HG03442 (cell line): ENCODE data around the gene VWA5B2.
"Not testable (repeated sequence)": the region's sequence is repeated elsewhere in the genome, so short reads cannot be mapped to it uniquely, and the experiment has no call there.

Source experiments
- ATAC-seq: cut with Tn5 transposase; IDR thresholded peaks from one replicate; pipeline ENCODE4 v1.9.1; 2021; ENCODE audit warnings: mild to moderate bottlenecking, moderate library complexity; ENCODE audit not compliant: unreplicated experiment

The VWA5B2 gene

GRCh38 chr3:184241141-184241446 is 11.7 kb downstream of the VWA5B2 start:
- no peak for ATAC-seq

DNA sequence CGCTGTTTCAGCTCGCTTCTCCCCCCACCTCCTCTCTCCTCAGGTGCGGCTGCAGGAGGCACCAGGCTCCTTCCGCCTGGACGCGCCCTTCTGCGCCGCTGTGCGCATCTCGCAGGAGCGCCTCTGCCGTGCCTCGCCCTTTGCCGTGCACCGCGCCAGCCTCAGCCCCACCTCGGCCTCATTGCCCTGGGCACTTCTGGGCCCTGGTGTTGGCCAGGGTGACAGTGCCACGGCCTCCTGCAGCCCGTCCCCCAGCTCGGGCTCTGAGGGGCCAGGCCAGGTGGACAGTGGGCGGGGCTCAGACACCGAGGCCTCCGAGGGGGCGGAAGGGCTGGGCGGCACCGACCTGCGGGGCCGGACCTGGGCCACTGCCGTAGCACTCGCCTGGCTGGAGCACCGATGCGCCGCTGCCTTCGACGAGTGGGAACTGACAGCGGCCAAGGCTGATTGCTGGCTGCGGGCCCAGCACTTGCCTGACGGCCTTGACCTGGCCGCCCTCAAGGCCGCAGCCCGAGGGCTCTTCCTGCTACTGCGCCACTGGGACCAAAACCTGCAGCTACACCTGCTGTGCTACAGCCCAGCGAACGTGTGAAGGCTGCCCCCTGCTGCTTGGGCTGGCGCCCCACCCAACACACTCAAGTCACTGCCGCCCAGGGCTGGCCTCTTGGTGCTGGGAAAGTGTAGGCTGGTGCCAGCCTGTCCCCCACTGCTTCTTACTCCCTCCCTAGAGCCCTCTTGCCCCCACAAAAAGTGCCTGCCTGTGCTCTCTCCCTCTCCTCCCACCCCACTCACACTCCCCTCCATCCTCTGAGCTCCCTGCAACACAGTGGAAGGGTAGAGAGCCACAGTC is 12.3 kb downstream of the VWA5B2 start:
- no peak for ATAC-seq

DNA sequence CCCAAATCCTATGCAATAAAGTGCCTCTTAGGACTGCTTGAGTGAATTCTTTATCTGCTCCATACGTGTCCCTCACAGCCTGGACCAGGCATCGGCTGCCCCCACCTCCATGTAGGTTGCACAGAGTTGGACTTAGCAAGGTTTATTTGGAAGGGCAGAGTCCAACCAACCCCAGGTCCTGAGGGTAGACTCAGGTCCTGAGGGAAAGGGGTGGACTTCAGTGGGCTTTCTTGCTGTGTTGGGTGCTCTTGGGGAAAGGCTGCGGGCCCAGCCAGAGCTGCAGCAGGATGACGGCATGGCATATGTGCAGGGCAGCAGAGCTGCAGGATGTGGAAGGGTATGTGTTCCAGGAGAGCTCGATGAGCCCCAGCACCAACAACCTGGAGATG is 12.9 kb downstream of the VWA5B2 start:
- no peak for ATAC-seq

GRCh38 chr3:184248454-184249411 is 19.3 kb downstream of the VWA5B2 start, which contains the start of gene ALG3:
ALG3 (minus strand) TSS chr3:184248962; CDS start chr3:184248940, 22 bp downstream.
- ATAC-seq: peak; percentile 42

GRCh38 chr3:184249412-184250166 is 20.2 kb downstream of the VWA5B2 start, which contains the start of gene EEF1AKMT4:
EEF1AKMT4 (plus strand) TSS chr3:184249672; CDS start chr3:184249695, 23 bp downstream.
- peak; percentile 86 for ATAC-seq

DNA sequence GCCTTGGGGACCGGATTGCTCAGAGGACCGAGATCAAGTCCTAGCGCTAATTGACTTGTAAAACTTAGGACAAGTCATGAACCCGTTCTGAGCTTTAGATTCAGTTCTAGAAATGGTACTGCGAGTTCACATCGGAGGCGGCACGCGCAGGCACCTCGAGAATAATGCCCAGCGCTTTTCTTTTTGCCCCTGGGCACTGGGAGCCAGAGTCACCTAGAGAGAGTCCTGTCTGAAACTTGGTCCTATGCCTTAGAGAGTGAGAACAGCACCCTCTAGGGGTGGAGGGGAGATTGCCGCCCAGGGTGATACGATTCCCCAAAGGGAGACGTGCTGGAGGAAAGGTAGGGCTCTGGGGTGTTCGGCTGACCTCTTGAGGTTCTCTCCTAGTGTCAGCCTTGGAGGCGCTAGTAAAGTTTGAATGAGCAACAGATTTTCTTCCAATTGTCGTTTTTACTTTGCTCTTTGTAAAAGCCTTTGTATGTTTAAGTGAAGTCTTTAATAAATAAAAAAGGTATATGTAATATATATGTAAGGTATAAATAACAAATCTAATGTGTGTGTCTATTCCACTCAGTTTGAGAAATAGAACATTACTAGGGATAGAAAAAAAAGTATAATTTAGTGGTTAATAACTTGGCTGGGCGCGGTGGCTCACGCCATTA is 20.9 kb downstream of the VWA5B2 start:
- ATAC-seq: peak; percentile 53

- ATAC-seq: no peak
Observed at GRCh38 chr3:184255291-184256039, 26.1 kb downstream of the VWA5B2 start.

DNA sequence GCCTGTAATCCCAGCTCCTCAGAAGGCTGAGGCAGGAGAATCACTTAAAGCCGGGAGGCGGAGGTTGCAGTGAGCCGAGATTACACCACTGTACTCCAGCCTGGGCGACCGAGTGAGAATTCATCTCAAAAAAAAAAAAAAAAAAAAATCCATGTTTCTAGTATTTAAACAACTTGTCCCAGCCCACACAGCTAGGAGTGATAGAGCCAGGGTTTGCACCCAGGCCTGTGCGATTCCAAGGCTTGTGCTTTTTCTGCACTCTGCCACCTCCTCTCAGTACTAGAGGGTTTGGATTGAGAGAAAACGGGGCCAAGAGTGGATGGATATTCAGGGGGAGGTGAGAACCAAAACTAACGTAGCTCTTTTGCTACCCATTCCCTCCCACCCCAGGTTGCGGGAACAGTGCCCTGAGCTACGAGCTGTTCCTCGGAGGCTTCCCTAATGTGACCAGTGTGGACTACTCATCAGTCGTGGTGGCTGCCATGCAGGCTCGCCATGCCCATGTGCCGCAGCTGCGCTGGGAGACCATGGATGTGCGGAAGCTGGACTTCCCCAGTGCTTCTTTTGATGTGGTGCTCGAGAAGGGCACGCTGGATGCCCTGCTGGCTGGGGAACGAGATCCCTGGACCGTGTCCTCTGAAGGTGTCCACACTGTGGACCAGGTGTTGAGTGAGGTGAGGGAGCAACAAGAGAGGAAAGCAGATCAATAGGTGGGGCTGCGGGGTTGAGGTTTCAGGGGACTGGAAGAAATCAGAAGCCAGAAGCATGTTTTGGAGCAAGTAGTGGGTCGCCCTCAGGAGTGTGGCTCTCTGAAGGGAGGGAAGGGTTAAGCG is 27.9 kb downstream of the VWA5B2 start:
- ATAC-seq: no peak

GRCh38 chr3:184258926-184259325 is 29.5 kb downstream of the VWA5B2 start:
- ATAC-seq: no peak

DNA sequence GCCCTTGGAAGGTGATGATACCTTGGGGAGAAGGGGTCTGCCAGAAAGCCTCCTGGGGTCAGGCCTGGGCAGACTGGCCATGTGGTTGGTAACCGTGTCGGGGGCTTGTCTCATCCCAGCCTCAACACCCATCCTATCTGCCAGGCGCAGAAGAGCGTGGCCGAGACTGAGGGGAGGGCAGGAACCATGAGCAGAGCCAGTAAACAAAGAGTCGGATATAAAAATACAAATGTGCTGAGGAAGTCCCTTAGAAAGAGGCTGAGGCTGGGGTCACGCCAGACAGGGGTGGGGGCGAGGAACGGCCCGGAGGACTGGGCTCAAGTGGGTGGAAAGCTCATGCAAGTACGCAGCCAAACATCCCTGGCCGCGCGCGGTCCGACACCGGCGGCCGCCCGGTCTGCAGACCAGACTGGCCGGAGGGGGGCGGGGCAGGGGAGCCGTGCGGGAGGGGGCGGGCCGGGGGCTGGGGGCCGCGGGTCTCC is 30.1 kb downstream of the VWA5B2 start:
- ATAC-seq: no peak

GRCh38 chr3:184259878-184260723 is 30.7 kb downstream of the VWA5B2 start:
- no peak for ATAC-seq

DNA sequence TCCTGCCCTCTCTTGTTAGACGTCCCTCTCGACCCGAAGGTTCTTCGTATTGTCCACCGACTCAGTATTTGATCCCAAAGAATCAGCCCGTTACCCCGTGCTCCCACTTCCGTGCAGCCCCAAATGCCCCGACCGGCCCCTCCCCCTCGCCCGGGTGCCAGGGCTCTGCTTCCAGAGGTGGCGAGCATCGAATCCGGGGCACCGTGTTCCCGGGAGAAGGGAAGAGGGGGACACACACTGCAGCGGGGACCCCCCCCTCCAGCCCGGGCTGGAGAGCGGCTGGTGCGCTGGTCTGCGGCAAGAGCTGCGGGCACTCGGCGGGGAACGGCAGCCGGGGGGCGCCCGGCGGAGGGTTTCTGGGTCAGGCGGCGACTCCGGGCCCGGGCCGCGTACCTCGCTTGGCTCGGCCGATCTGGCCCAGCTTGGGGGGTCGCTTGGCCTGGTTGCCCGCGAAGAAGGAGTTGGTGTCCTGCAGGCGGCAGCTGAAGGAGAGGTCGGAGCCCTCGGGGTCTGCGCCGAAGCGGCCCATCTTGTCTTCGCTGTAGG is 31.4 kb downstream of the VWA5B2 start:
- no peak for ATAC-seq

DNA sequence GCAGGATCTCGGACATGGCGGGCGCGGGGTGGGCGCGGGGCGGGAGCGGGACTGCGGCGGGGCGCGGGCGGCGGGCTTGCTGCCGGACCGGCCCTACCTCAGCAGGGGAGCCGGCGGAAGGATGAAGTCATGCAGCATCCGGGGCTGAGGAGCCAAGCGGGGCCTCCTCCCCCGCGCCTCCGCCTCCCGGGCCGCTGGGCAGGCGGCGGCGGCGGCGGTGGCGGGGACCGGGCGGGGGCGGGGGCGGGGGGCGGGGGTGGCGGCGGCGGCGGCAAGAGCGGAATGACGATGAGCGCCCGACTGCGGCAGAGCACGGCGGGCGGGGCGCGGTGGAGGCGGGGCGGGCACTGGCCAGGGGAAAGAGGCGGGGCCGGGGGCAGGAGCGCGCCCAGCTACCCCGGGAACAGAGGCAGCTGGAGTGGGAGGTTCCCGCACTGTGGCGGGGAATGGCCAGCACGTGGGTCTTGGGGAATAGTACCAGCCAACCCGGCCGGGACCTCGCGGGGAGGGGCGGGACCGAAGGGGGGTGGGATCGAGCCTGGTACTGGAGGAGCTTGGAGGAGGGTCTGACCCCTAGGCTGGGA is 32.0 kb downstream of the VWA5B2 start, which contains the start of gene CAMK2N2:
CAMK2N2 (minus strand) TSS at position 284 of the 584 bp plus-strand sequence; CDS start at position 16, 268 bp downstream.
- peak; percentile 44 for ATAC-seq

GRCh38 chr3:184261854-184262763 is 32.7 kb downstream of the VWA5B2 start:
- no peak for ATAC-seq

DNA sequence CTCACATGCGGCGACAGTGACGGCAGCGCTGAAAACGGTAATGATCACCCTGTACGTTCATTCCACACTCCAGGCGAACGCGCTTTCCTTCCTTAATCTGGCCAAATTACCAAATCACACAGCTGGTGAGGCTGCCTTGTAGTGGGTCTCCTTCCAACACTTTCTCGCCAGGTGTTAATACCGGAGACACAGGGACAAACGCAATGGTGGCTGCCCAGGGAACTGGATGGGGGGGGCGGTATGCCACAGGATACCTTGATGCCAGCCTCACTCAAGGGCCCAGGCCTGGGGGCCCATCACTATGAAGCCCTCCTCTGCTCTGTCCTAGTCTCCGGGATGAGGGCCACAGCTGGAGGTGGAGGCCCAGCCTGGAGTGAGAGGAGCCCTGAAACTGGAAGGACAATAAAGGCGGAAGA is 33.4 kb downstream of the VWA5B2 start:
- ATAC-seq: no peak

- not testable (repeated sequence) for ATAC-seq
Observed at GRCh38 chr3:184267249-184267648, 37.9 kb downstream of the VWA5B2 start.
